ENCODE data around the gene PLPP3.
A peak's percentile ranks its signal among the peaks of the same experiment; 100 is the strongest.

Gene PLPP3

GRCh38 chr1:56517404-56518130, 61.8 kb downstream of the PLPP3 start:
- no peak for DNase-seq

GRCh38 chr1:56516539-56517252, 62.7 kb downstream of the PLPP3 start:
- peak; percentile 42 for DNase-seq

DNA sequence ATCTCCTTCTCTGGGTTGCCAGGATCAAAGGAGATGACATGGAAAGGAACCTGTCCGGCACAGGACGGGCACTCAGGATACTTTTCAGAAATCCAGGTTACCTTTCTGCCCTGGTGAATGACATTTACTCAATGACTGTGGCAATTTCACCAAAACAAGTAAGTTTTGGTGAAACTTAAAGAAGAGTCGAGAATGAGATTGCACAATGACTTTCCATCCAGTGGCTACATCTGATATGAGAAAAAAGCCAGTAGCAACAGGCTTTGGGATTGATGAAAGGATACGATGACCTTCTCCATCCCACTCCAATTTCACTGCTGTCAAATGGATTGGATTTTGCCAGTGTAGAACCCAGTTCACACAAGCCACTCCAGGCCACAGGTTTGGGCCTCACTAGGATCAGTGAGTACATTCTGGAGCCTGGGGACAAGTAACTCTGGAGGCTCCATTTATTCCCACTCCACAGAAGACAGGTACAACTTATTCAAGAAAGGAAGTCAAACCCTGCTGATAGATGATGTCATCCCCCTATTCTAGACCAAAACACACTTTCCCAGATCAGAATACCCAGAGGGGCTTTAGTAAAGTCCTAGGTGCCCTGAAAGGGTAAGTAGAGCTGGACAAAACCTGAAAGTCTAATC, 63.3 kb downstream of the PLPP3 start:
- no peak for DNase-seq

GRCh38 chr1:56512724-56513494, 66.5 kb downstream of the PLPP3 start:
- no peak for DNase-seq

GRCh38 chr1:56511766-56512165, 67.6 kb downstream of the PLPP3 start:
- no peak for DNase-seq

DNA sequence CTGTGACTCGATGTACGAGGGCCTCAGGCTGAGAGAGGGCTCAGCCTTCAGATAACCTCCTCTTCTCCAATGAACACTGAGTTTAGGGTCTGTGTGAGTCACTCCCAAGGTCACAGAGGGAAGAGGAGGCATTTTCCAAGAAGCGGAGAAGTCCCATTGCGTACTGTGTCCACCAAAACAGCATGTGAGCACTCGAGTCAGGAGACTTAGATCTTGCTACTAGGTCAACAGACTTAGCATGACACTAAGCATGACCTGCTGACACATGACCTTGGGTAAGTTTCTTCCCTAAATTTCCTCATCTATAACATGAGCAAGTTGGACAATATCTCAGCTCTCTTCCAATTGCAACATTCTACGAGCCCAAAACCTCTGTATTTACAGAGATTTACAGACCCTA, 68.0 kb downstream of the PLPP3 start:
- DNase-seq: no peak

- no peak for DNase-seq
Measured at GRCh38 chr1:56510642-56511021, 68.7 kb downstream of the PLPP3 start.

DNA sequence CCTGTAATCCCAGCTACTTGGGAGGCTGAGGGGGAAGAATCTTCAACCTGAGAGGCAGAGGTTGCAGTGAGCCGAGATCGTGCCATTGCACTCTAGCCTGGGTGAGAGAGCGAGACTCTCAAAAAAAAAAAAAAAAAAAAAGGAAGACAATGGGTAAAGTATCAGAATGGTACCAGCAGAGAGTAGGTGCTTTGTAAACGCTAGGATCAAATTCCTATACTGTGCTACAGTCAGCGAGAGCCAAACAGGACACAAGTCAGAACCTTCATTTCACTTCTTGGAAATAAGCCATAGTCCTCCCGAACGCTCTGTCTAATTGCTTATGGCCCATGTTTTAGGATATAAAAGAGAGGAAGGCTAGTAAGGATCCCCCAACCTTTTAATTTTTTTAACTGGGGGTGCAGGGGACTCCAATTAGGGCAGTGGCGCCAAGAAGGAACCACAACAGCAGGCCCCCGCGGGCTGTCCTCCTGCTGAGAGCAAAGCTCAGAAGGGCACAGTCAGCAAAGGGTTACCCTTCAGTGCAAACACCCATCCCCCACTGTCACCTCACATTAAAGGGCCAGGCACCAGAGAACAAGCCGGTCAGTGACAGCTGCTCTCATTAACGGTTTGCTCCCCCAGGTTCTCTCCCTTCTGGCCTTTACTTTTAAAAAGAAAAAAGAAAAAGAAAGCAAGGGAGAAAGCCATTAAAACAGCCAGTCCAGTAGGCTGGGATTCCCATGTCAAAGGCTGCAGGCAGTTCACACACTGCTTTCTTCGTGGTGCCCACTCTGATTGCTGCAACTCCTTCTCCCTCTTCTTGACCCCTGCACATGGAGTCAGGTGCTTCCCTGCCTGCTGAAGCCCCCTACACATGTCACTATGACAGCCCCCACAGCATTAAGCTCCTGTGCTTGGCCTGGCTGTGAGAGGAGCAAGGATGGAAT, 69.4 kb downstream of the PLPP3 start:
- no peak for DNase-seq

DNA sequence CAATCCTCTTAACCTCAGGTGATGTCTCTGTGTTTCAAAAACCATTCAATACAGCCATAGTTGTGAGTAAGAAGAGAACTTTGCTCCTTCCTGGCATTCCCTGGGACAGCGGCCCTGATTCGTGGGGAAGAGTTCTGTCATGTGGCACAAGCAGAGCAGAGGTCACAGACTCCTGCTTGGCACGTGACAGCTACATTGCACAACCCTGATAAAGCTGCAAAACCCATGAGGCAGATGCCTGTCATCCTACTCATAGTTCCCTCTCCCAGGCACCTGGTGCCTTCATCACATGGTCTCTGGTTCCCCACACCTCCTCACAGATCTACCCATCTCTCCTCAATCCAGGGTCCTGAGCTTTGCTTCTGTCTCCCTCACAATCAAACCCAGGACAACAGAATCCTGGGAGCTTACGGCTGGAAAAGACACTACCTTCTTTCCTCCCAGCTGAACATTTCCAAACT, 70.8 kb downstream of the PLPP3 start:
- peak; percentile 46 for DNase-seq

DNA sequence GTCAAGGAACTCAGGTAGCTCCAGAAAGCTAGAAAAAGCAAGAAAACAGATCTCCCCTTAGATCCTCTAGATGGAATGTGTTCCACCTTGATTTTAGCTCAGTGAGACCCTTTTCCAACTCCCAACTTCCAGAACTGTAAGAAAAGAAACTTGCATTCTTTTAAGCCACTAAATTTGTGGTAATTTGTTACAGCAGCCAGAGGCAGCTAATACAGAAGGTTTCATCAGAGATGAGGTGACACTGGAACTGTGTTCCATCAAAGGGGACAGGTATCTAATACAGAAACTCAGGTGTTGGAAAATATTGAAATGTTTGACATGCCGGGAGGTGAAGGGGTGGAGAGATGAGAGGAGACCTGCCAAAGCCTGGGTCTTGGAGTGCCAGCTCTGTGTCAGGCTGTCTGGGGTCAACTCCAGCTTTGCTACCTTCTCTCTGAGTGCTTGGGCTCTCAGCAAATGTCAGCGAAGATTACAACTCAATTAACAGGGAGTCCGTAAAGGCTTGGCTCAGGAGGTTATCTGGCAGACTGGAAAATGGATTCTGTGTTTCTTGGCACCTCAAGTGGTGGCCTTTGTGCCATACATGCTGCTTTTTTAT, 71.3 kb downstream of the PLPP3 start:
- DNase-seq: no peak

DNA sequence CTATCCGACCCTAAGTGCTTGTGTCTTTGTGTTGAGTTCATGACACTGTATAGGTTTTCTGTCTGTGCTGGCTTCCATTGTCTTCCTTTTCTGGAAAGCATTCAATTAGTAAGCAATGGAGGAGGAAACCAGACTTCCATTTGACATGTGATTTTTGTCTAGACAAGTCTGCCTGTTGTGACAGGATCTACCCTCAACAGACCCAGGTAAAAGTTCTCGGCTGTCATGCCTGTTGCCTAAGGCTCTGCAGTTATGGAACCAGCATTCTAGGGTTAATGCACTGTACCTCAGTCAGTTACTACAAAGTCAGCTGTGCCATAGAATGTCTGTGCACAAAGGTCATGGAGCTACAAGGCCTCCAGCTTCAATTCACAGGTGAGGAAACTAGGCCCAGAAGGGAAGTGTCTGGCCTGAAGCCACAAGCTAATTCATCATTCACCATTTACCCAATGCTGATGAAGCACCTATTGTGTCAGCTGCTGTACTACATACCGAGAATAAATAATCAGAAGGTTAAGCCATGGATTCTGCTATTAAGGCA, 72.3 kb downstream of the PLPP3 start:
- no peak for DNase-seq

GRCh38 chr1:56505792-56506743, 73.3 kb downstream of the PLPP3 start:
- DNase-seq: no peak

GRCh38 chr1:56502700-56503245, 76.6 kb downstream of the PLPP3 start:
- DNase-seq: no peak

DNA sequence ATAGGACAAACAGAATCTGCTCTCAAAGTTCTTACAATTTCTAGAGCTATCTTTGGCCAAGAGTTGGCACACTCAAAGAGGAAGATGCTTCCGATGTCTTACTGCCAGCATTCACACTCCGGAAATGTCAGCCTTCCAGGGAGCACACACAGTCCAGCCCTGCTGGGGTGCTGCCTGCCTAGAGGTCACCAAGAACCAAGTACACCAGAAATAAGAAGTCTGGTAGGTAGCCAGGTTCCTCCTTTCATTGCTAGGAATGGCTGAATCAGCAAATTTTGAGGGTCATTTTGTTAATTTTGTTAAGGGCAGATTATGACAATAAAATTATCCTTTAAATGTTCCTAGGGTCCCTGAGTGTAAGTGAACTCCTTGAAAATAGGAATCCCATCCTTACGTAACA, 77.5 kb downstream of the PLPP3 start:
- DNase-seq: no peak

GRCh38 chr1:56501426-56501825, 77.9 kb downstream of the PLPP3 start:
- no peak for DNase-seq

- no peak for DNase-seq
Measured at GRCh38 chr1:56496821-56497772, 82.3 kb downstream of the PLPP3 start.

DNA sequence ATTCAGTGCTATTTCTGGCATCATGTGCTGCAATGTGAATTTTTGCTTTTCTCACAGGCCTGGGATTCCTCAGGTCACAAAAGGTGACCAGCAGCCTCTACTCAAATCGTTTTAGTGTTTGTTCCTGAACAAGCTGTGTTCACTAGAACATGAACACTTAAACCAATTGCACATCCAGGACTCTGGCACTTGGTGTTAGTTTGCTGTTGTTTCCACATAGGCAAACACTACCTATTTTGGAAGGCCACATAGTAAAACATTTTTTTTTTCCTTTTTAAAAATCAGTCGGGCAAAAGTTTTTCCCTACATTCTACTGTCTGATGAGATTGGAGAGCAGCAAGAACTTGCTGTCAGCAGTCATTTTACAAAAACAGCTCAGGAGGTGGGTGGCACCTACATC, 83.2 kb downstream of the PLPP3 start:
- DNase-seq: no peak

DNA sequence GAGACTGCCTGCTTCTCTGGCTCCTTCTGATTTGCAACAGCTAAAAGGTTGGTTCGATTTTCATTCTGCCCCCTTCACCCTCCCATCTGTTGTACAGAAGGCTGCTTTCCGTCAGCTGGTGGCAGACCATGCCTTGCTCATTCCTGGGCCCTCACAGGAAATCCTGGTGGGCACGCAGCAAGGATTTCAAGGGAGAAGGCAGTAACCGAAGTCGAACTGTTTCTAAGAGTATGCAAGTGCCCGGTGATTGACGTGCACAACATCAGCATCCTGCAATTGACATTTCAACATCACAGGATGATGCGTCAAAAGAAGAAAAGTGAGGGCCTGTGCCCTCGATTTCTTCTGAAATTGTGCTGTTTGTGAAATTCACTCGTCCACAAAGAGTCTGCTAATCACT, 83.8 kb downstream of the PLPP3 start:
- DNase-seq: no peak

- DNase-seq: no peak
Measured at GRCh38 chr1:56494306-56494705, 85.1 kb downstream of the PLPP3 start.
